Nephron (organoid): ENCODE data around the gene OR10J5.

ENCODE experiments used
- H3K27ac Mint-ChIP-seq, 3 experiments: 2 replicates each; pipeline ENCODE4 v1.8.0; 2020; ENCODE audit warnings: mixed read lengths in 3 of 3, mild to moderate bottlenecking in 2 of 3, moderate library complexity in 1 of 3
- H3K27me3 Mint-ChIP-seq: 2 replicates; pipeline ENCODE4 v1.8.0; 2021; ENCODE audit warnings: low read depth, mild to moderate bottlenecking, moderate library complexity, mixed read lengths
- H3K36me3 Mint-ChIP-seq: 2 replicates; pipeline ENCODE4 v1.8.0; 2020; ENCODE audit warnings: low read depth, mixed read lengths
- H3K4me1 Mint-ChIP-seq: 2 replicates; pipeline ENCODE4 v1.8.0; 2020; ENCODE audit warnings: mixed read lengths
- H3K4me3 Mint-ChIP-seq, 3 experiments: 2 replicates each; pipeline ENCODE4 v1.8.0; 2020; ENCODE audit warnings: mild to moderate bottlenecking in 3 of 3, mixed read lengths in 3 of 3, moderate library complexity in 2 of 3
- H3K9me3 Mint-ChIP-seq: 2 replicates; pipeline ENCODE4 v1.8.0; 2020; ENCODE audit warnings: mixed read lengths
- TF ChIP-seq, protein P1 (sequence below), 3 experiments: fragments of 200-600 bp; sonication (generic); IDR thresholded peaks; one replicate each; pipeline ENCODE4 v1.5.0; 2021; ENCODE audit warnings: antibody characterized with exemption in 3 of 3; ENCODE audit not compliant: unreplicated experiment in 3 of 3

OR10J5 gene

DNA sequence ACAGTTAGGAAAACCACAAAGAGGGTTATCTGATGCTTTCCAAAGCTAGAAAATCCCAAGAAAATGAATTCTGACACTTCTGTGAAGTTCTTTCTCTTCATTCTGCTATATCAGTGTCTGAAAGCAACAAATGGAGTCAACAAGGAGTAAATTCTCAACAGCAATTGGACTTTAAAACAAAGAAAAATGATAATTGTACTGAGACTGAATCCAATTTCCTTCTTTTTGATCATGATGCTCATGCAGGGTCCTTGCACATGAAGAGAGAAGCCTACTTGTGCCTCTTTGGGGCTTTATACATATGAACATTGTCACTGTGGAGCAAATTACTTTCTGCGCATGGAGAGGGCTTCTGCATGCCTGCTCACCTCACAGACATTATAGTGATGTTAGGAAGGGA, at the start of gene OR10J5:
OR10J5 (minus strand) TSS at position 101 of the 400 bp plus-strand sequence; CDS start at position 101, 0 bp downstream.
- Mint-ChIP-seq H3K4me1 (no peaks in the 10 kb centered on the region), H3K36me3 (no peaks in the 10 kb centered on the region), H3K27ac (no peak within 1 kb of the TSS), H3K27me3 (no peaks in the 10 kb centered on the region), H3K4me3 (no peak within 1 kb of the TSS), H3K9me3 (peaks cover 11% of the 10 kb centered on the region)
- TF ChIP-seq, protein P1, sequence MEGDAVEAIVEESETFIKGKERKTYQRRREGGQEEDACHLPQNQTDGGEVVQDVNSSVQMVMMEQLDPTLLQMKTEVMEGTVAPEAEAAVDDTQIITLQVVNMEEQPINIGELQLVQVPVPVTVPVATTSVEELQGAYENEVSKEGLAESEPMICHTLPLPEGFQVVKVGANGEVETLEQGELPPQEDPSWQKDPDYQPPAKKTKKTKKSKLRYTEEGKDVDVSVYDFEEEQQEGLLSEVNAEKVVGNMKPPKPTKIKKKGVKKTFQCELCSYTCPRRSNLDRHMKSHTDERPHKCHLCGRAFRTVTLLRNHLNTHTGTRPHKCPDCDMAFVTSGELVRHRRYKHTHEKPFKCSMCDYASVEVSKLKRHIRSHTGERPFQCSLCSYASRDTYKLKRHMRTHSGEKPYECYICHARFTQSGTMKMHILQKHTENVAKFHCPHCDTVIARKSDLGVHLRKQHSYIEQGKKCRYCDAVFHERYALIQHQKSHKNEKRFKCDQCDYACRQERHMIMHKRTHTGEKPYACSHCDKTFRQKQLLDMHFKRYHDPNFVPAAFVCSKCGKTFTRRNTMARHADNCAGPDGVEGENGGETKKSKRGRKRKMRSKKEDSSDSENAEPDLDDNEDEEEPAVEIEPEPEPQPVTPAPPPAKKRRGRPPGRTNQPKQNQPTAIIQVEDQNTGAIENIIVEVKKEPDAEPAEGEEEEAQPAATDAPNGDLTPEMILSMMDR (IDR thresholded peaks at IDR 0.05; ENCODE audit: unreplicated experiment in 3 of 3) = no peak

DNA sequence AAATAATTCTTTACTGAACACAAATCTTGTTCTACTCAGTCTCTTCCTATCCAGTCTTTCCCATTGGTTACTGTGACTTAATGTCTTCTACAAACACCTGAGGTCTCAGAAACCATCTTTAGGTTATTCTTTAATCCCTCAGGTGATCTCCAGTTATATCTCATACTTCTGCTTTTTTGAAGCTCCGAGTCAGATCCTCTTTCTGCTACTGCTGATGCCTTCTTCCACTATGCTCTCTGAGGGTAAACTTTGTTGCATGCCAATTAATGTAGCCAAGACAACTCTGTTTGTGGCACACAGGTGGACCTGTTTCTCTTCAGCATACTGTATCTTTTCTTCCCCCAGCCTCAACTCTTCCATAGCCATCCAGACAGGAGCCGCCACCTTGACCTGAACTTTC, 48.7 kb upstream of the OR10J5 start:
- no peaks in the 10 kb centered on the region for H3K27me3 Mint-ChIP-seq
- no peaks in the 10 kb centered on the region for H3K9me3 Mint-ChIP-seq
- H3K27ac Mint-ChIP-seq = no peak overlapping the region
- H3K36me3 Mint-ChIP-seq = no peaks in the 10 kb centered on the region
- H3K4me1 Mint-ChIP-seq = no peaks in the 10 kb centered on the region
- TF ChIP-seq, protein P1 (IDR thresholded peaks at IDR 0.05; ENCODE audit: unreplicated experiment in 3 of 3) = no peak
- no peak overlapping the region for H3K4me3 Mint-ChIP-seq

DNA sequence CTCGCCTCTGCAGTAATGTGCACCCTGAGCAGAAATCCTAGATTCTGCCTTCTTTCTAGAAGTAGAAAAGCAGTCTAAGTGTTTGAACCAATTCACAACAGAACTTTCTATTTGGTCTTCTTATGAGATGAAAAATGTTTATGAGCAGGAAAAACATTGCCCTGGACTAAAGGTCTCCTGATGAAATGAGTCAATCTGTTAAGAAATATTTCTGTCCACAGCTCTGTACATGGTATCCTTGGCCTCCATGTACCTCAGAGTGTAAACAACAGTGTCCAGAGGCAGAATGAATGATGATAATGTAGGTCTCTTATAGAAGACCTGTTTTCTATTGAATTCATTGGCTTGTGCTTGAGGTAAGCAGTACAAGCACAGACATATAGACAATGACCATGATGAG, 45.6 kb upstream of the OR10J5 start:
- TF ChIP-seq, protein P1 (IDR thresholded peaks at IDR 0.05; ENCODE audit: unreplicated experiment in 3 of 3) = no peak
- no peaks in the 10 kb centered on the region for H3K4me1 Mint-ChIP-seq
- H3K27ac Mint-ChIP-seq = no peak overlapping the region
- H3K4me3 Mint-ChIP-seq = no peak overlapping the region
- H3K36me3 Mint-ChIP-seq = no peaks in the 10 kb centered on the region
- H3K27me3 Mint-ChIP-seq = peaks cover 4% of the 10 kb centered on the region
- peaks cover 3% of the 10 kb centered on the region for H3K9me3 Mint-ChIP-seq

GRCh38 chr1:159580340-159580739, 44.5 kb upstream of the OR10J5 start:
- no peak overlapping the region for H3K27ac Mint-ChIP-seq
- H3K36me3 Mint-ChIP-seq = no peaks in the 10 kb centered on the region
- H3K4me1 Mint-ChIP-seq = no peaks in the 10 kb centered on the region
- H3K4me3 Mint-ChIP-seq = no peak overlapping the region
- TF ChIP-seq, protein P1 (IDR thresholded peaks at IDR 0.05; ENCODE audit: unreplicated experiment in 3 of 3) = no peak
- peaks cover 5% of the 10 kb centered on the region for H3K9me3 Mint-ChIP-seq
- H3K27me3 Mint-ChIP-seq = peaks cover 4% of the 10 kb centered on the region

DNA sequence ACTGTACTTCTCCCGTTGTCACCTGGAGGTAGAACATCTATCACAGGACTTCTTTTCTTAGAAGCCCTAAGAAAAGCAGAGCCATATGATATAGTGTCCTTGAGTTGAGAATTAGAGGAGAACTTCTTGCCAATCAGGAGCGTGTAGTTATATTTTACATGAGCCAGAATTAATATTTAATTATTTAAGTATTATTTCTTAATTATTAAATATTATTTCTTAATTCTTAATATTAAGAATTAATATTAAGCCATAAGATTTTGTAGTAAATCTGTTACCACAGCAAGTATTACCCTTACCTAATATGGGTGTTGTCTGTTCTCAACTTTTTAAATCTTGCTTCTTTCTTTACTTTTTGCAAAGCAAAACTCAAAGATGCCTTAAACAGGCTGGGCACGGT, 41.6 kb upstream of the OR10J5 start:
- H3K36me3 Mint-ChIP-seq = no peaks in the 10 kb centered on the region
- TF ChIP-seq, protein P1 (IDR thresholded peaks at IDR 0.05; ENCODE audit: unreplicated experiment in 3 of 3) = no peak
- H3K4me1 Mint-ChIP-seq = no peaks in the 10 kb centered on the region
- H3K27ac Mint-ChIP-seq = no peak overlapping the region
- peaks cover 15% of the 10 kb centered on the region for H3K9me3 Mint-ChIP-seq
- H3K4me3 Mint-ChIP-seq = no peak overlapping the region
- peaks cover 4% of the 10 kb centered on the region for H3K27me3 Mint-ChIP-seq

DNA sequence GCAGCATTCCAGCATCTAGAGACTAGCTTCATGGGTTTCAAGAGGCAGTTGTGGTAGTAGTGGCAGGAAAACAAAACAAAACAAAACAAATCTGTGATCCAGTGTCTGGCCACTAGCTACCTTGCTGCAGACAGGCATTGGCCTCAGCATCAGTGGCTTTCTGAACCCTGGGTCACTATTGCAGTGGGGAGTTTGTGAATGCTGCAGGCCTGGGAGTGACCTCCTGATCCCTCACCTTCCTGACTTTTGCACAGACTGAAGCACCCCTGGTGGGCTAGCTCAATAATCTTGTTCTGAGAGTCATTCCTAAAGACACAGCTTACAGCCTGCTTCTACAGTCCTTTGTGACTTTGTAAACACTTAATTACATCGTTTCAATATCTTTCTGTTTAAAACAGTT, 26.9 kb upstream of the OR10J5 start:
- peaks cover 2% of the 10 kb centered on the region for H3K27me3 Mint-ChIP-seq
- TF ChIP-seq, protein P1 (IDR thresholded peaks at IDR 0.05; ENCODE audit: unreplicated experiment in 3 of 3) = no peak
- no peak overlapping the region for H3K4me3 Mint-ChIP-seq
- H3K4me1 Mint-ChIP-seq = no peaks in the 10 kb centered on the region
- H3K9me3 Mint-ChIP-seq = peaks cover 2% of the 10 kb centered on the region
- H3K27ac Mint-ChIP-seq = no peak overlapping the region
- no peaks in the 10 kb centered on the region for H3K36me3 Mint-ChIP-seq
